ENCODE data around the gene MINDY2.
"Not testable (repeated sequence)": the region's sequence is repeated elsewhere in the genome, so short reads cannot be mapped to it uniquely, and the experiment has no call there.

MINDY2 gene

DNA sequence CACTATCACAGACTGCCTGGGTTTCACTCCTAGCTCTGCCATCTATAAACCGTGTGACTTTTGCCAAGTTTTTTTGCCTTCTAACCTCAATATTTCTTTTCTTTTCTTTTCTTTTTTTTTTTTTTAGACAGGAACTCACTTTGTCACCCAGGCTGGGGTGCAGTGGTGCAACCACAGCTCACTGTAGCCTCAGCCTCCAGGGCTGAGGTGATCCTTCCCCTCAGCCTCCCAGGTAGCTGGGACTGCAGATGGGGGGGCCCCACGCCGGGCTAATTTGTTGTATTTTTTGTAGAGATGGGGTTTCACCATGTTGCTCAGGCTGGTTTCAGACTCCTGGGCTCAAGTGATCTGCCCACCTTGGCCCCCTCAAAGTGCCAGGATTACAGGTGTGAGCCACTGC is 18.4 kb upstream of the MINDY2 start:
- DNase-seq, result no peak

DNA sequence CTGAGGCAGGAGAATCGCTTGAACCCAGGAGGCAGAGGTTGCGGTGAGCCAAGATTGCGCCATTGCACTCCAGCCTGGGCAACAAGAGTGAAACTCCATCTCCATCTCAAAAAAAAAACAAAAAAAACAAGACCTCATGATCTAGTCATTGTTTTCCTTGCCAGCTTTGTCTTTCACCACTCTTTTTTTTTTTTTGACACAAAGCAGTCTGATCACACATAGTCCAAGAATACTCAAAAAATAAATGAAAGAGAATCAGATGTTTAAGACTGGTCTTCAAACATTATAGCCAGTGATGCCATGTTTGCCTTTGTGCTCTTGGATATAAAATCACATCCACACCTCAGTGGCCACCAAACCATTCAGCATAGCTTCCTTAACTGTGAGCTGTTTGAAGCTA is 15.8 kb upstream of the MINDY2 start:
- no peak for DNase-seq

DNA sequence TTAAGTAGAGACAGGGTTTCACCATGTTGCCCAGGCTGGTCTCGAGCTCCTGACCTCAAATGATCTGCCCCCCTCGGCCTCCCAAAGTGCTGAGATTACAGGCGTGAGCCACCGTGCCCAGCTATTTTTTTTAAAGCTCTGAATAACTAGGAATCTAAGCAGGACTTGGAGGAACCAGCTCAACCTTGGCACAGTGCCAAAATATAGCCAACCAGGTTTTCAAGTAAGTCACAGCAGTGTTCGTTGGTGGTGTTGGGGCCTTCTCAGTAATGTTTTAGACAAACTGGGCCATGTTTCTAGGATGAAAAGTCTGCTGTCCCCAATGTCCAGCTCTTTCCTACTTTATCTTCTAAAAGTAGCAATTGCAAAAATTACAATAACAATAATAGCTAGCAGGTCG is 15.1 kb upstream of the MINDY2 start:
- no peak for DNase-seq

DNA sequence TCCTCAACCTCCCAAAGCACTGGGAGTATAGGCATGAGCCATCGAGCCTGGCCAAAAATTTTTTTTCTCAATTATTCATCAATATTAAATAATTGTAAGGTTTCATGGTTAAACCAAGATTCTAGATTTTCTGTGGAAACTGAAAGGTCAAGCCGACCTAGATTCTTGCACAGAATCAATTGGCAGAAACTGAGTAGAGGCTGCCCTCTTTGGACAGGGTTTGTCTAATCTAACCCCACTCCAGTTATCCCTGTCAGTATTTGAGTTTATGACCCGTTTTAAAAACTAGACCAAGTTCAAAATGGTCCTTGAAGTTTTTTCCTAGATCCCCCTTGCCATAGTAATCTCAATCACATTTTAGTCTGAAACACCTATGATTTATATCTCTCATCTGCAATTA is 13.0 kb upstream of the MINDY2 start:
- no peak for DNase-seq

DNA sequence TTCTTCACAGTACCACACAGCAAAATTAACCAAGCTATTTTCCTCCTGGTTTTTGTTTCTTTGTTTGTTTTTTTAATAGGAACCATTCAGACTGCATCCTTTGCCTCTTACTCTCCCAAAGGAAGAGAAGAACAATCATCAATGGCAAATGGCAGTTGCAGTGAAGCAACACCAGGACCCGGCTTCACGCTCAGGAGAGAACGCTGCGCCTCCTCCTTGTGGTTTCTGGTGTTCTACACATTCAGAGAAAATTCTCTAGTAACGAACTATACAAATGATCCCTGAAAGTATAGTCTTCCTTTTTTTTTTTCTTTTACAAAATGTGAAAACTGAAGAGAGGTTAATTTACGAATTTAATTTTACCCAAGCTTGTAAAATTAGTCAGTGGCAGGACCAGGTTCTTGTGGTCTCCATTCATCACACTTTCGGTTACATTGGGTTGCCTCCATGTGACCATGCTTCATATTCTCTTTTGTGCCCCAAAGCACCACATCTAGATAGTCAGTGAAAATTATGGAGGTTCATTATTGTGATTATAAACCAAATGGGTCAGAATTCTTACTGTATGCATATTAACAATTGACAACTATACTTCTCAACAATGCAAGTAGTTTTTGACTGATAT is 10.6 kb upstream of the MINDY2 start:
- DNase-seq, result no peak

DNA sequence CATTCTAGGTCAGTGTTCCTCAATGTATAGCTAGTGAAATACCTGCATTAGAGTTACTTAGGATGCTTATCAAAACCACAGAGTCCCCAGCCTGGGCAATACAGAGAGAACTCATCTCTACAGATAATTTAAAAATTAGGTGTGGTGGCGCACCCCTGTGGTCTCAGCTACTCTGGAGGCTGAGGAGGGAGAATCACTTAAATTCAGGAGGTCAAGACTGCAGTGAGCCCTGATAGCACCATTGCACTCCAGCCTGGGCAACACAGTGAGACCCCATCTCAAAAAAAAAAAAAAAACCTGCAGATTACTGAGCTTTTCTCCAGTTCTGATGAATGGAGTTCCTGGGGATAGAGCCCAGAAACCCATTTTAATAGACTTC is 10.1 kb upstream of the MINDY2 start:
- DNase-seq, result no peak

DNA sequence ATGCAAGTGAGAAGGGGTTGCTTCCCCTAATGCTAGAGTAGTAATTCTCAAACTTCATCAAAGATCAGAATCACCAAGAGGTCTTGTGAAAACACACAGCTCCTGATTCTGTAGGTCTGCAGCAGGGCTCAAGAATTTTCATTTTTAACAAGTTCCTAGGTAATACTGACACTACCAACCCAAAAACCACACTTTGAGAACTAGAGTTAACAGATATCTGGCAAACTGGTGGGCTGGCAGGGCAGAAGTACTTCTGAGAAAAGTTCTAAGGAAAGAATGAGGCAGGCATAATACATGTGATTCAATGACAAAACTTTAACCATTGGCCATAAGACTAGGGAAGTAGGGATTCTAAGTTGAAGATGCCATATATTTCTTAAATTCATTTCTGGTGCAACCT is 8.8 kb upstream of the MINDY2 start:
- DNase-seq, result no peak

DNA sequence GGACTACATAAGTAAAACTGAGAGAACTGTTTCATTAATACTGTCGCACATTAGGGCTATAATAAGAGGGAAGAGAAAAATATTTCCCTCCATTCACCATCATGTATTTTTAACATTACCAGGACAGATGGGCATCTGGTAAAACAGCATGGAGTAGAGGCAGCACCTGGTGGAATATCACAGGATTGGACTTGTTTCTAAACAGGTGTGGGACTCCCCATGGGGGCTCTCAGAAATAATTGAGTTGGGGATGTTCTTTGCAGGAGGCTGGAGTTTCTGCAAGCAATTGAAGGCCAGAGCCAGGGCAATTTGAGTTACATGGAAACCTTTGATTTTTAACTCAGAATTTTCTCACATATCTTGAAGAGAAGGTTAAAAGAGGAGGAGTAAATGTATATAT is 8.4 kb upstream of the MINDY2 start:
- DNase-seq, result no peak

DNA sequence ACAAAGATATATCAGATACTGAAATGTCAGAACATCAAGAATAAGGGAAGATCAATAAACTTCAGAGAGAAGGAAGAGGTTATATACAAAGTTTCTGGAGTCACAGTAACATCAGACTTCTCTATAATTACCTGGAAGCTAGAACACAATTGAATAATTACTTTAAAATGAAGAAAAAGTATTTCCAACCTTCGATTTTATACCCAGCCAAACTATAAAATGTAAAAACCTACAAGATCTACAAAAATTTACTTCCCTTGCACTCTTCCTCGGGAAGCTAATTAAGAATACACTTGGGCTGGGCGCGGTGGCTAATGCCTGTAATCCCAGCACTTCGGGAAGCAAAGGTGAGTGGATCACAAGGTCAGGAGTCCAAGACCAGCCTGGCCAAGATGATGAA is 6.6 kb upstream of the MINDY2 start:
- DNase-seq, result no peak

DNA sequence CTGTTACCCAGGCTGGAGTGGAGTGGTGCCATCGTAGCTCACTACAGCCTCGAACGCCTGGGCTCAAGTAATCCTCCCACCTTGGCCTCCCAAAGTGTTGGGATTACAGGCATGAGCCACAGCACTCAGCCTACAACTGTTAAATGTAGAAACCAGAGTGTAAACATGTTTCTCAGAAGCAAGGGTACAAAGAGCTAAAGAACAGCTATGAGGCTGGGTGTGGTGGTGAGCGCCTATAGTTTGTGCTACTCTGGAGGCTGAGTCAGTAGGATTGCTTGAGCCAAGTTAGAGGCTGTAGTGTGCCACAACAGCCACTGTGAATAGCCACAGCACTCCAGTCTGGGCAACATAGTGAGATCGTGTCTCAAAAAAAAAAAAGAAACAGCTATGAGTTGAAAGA is 4.8 kb upstream of the MINDY2 start:
- no peak for DNase-seq

DNA sequence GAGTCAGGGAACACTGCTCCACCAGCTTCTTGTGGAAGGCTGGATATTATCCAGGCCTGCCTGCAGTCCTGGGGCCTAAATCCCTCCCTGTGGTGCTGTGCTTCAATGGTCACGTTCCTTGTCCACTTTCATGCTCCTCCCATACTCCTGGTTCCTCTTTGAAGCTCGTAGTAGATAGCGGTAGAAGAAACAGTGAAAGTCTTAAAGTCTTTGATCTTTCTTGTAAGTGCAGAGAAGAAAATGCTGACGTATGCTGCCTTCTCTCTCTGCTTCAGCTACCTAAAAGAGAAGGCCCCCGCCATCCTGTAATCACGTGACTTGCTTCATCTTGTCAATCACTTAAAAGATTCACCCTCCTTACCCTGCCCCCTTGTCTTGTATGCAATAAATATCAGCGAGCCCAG is 2.5 kb upstream of the MINDY2 start:
- DNase-seq, result not testable (repeated sequence)

DNA sequence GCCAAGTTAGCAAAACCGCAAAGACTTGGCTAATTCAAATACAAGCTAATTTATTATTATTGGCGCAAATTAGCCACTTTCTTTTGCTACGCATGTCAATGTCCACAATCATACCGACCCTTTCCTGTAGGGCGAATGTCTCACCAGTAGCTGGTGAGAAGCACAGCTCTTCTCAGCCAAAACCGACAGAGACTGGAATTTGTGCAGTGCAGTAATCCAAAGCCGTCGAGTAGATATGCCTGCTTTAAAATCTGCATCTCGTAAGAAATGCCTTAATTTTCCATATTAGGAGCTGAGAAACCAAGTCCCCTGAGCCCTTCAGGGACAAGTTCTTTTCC is 614 bp upstream of the MINDY2 start:
- DNase-seq, result peak in 1 of 2 donors; percentile 11

DNA sequence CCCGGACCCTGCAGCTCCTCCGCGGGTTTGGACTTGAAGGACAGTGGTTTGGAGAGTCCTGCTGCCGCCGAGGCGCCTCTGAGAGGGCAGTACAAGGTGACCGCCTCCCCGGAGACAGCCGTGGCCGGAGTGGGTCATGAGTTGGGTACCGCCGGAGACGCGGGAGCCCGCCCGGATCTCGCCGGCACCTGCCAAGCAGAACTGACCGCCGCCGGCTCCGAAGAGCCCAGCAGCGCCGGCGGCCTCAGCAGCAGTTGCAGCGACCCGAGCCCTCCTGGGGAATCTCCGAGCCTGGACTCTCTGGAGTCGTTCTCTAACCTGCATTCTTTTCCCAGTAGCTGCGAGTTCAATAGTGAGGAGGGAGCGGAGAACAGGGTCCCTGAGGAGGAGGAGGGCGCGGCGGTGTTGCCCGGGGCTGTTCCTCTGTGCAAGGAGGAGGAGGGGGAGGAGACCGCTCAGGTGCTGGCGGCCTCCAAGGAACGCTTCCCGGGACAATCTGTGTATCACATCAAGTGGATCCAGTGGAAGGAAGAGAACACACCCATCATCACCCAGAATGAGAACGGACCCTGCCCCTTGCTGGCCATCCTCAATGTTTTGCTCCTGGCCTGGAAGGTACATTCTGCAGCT is 634 bp downstream of the MINDY2 start:
- peak in 1 of 2 donors; percentile 7 for DNase-seq

DNA sequence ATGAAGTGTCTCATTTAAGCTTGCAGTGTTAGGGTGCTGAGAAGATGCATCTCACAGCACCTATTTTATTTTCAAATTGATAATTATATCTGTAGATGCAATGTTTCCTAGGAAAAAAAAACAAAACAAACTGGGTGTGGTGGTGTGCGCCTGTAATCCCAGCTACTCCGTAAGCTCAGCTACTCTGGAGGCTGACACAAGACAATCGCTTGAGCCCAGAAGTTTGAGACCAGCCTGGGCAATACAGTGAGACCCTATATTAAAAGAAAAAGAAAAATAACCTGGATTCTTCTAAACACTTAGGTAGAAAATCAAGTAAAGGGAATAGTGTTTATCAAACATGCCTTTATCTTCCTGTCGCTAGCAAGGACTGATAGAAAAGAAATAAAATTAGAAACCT is 1.9 kb downstream of the MINDY2 start:
- DNase-seq, result no peak

DNA sequence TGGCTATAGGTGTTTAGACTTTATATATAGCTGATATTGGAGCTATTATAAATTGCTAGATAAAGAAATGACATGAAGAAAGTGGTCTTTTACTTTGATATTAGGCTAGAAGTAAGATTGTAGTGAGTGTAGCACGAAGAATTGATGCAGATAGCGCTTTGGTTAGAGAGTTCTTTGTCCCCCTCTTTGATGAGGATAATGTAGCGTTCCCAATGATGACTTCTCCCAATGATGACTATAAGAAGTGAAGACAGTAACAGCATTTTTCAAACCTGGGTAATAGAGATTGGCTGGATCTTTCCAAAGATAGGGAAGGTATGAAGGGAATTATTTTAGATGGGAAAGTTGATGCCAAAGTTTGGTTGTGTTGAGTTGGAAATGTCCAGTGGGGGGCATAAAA is 4.3 kb downstream of the MINDY2 start:
- no peak for DNase-seq

DNA sequence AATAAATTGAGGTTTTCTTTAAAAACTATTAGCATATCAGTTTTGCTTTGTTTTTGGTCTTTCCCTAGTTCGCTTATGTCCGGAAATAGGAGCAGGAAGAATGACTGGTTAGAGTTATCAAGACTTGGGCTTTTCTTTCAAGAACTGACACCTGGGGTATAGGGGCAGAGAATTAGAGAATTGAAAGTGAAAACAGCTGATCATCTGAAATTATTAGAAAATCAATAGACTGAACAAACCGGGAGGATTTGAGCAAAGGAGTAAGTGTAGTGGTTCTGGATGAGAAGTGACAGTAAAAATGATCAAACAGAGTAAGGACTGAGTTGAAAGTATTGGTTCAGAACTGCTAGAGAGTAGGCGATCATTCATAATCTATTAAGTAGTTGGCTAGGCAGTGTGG is 6.0 kb downstream of the MINDY2 start:
- no peak for DNase-seq

DNA sequence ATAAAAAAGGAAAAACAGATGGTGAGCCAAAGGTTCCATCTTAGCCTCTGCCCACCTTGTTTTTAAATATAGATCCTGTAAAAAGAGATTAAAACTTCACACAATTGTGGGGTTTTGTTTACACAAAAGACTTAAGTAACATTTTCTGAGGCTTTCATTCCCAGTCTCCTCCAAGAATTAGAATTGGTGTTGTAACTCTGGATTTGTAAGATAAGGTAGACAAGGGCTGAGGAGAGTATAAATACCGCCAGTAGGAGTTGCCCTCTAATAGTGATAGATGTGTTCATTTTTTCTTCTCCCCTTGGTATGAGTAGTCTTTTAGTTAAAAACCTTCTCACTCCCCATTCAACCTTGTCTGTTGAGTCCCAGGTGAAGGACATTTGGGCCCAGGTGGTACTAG is 8.5 kb downstream of the MINDY2 start:
- DNase-seq, result no peak

DNA sequence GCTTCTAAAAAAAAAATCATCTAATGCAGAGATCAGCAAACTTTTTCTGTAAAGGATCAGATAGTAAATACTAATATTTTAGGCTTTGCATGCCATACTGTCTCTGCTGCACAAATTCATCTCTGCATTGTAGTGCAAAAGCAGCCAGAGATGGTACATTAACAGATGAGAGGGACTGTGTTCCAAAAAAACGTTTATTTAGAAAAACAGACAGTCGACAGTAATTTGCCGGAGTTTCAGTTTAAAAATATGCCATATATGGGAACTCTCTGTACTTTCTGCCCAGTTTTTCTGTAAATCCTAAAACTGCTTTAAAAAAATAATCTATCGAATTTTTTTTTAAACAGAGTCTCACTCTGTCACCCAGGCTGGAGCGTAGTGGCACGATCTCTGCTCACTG is 14.3 kb downstream of the MINDY2 start:
- DNase-seq, result no peak

DNA sequence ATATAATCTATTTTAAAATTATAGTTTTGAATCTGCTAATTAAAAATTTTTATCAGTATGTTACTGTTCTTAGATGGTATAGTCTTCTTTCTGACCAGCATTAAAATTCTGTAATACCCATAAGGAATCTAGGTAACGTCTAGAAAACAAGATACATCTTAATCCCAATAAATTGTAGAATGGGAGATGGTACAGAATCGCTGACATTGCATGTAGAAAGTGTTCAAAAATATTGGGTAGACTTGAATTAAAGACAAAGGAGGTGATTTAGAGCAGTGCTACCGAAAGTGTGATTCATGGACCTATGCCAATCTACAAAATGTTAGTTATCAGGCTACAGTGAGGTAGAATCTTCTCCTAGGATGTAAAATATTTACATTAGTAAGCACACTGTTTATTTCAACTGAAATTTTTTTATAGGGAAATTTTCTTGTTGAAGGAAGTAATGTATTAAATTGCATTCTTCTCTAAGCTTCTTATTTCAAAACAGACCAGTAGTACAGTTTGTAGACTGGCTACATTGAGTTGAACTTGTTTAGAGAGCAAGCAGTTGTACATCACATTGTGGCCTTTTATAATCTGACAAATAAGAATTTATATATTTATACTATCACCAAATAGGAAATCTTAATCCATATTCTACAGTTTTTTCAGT is 17.1 kb downstream of the MINDY2 start:
- DNase-seq, result no peak

DNA sequence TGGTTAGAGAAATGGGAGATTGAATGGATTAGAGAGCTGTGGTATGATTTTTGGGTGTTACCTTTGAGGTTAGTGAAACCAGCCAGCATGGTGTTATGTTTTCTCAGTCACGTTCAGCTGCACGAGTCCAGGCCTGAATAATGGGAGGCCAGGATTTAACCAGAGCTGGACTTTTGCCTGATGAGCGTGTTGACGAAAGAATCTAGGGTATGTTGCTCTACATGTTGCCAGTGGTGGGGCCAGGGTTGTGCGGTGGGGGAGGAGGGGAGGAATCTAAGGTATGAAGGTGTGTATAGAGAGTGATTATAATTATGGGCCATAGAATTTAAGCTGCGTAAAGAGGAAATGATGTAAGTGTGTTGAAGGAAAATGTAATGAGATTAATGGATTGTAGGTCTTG is 22.8 kb downstream of the MINDY2 start:
- no peak for DNase-seq

DNA sequence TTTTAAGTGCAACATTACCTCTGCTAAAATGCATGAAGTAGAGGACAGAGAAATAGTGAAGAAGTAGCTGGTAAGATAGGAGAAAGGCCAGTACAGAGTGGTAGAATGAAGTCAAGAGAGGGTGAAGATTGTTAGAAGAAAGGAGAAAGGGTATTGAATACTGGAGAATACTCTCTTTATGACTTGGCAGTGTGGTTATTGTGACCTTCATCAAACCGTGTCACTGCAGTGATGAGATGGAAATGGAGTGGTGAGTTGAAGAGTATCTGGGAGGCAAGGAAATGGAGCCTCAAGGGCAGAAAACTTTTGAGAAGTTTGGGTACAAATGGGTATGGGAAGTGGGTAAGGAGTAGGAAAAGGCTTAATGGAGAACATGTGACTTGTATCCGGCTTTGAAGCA is 24.7 kb downstream of the MINDY2 start:
- no peak for DNase-seq

DNA sequence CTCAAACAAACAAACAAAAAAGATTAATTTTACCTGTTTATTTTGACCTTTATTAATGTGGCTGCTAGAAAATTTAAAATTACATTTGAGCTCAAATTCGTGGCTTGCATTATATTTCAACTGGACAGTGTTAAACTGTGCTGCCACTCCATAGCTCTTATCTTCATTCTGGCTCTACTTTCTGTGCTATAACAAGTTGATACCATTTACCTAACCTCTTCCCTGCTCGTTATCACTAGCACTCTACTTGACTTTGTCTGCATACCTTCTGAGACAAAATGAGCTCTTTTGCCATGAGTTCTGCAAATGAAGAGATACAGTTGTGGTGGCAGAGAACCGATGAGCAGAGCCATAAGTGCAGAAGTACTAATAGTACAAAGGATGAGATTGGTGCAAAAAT is 26.4 kb downstream of the MINDY2 start:
- no peak for DNase-seq

DNA sequence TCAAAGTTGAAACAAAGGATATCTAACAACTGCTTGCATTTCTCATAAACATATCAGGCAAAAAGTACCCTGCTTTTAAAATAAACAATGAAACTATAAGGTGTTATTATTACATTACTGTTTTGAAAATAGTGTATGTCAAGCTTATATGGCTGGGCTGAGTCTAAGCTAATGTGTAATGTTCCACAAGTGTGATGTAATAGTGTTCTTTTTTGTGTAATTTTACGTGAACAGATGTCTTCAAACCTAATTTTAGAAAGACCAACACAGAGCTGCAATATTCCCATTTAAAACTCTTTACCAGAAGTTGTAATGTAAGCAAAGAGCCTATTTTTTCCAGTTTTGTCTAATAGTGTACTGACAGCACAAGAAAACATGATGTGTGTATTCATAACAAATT is 34.0 kb downstream of the MINDY2 start:
- no peak for DNase-seq

DNA sequence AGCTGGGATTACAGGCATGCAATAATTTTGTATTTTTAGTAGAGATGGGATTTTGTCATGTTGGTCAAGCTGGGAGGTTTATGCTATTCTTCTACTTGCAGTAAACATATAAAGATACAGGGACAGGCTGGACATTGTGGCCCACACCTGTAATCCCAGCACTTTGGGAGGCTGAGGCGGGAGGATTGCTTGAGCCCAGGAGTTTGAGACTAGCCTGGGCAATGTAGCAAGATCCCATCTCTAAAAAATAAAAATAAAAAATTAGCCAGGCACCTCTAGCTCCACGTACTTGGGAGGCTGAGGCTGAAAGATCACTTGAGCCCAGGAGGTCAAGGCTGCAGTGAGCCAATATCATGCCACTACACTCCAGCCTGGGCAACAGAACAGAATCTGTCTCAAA is 52.2 kb downstream of the MINDY2 start:
- not testable (repeated sequence) for DNase-seq

DNA sequence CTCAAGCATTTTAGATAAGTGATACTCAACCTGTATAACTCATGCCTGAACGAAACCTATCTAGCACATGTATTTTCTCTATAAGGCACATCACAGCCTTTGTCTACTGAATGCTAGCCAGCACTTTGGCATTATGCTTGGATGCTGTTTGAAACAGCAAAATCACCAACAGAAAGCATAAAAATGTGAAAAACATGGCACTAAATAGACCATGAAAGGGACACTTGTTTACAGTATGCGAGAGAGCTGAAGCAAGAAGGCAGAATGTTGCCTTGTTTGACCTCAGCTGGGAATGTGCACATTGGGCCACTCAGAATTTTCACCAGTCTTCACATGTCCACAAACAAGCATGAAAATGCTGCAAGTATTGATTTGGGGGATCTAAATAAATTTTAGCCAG is 59.5 kb downstream of the MINDY2 start:
- no peak for DNase-seq

Data from stimulated activated CD4-positive, alpha-beta T cell treated with anti-CD3 and anti-CD28 coated beads, Interleukin-2, amount 100 ng/mL, for 48 hours (primary cell).